ENCODE results near the gene MPDZ. TPM values are rescaled to one million over a fixed set of nuclear protein-coding genes. Genes with fewer than 3 reads are reported as not detected.
A peak's percentile ranks its signal among the peaks of the same experiment; 100 is the strongest.

MPDZ gene
- total RNA-seq, 4 donors from 2014 or later = 52.9 to 84.6 (median 78.5) TPM

DNA sequence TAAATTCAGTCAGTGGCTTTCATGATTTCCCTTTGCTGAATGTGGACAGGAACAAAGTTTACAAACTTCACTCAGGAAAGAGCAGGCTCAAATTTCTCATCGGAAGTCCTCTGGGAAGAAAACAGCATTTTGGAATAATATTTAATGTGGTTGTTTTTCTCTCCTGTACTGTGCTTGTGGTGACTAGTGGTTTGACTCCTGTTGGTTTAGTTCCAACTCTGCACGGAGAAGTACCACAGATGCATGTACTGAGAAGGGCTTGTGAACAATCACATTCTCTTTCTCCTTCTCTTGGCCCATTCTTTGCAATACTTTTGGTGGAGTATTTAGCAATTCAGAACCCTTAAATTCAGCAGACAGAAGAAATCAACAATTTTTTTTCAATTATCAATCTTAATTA is 13.3 kb downstream of the MPDZ start:
- Histone ChIP-seq H3K27ac (peak overlapping the region; percentile 51 to 64), H3K4me3 (no peak overlapping the region), H3K4me1 (no peaks in the 10 kb centered on the region), H3K9me3 (no peaks in the 10 kb centered on the region), H3K27me3 (no peaks in the 10 kb centered on the region), H3K36me3 (no peaks in the 10 kb centered on the region)
- TF ChIP-seq, protein P1, sequence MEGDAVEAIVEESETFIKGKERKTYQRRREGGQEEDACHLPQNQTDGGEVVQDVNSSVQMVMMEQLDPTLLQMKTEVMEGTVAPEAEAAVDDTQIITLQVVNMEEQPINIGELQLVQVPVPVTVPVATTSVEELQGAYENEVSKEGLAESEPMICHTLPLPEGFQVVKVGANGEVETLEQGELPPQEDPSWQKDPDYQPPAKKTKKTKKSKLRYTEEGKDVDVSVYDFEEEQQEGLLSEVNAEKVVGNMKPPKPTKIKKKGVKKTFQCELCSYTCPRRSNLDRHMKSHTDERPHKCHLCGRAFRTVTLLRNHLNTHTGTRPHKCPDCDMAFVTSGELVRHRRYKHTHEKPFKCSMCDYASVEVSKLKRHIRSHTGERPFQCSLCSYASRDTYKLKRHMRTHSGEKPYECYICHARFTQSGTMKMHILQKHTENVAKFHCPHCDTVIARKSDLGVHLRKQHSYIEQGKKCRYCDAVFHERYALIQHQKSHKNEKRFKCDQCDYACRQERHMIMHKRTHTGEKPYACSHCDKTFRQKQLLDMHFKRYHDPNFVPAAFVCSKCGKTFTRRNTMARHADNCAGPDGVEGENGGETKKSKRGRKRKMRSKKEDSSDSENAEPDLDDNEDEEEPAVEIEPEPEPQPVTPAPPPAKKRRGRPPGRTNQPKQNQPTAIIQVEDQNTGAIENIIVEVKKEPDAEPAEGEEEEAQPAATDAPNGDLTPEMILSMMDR (IDR thresholded peaks at IDR 0.05) = no peak
- no peak for TF ChIP-seq POLR2A (IDR thresholded peaks at IDR 0.05)
- intact Hi-C loops (cut with DNase I; ENCODE audit: low total_unique reads) = no loop called here
- DNase-seq = no peak

DNA sequence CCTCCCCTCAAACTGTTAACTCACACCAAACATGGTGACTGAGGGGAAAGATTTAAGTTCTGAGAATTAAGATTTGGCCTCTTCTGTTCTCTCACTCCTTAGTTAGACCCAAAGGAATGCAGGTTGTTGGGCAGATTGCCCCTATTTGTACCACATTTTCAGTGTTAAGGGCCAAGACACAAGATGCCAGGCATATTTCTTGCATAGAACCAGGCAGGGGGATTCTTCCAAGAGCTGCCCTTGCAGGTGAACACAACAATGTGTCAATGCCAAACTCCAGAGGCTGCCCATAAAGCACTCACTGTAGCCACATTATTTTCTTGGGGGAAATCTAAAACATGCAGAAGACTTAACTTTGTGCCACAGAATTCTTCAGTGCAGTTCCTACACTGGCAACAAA is 14.7 kb downstream of the MPDZ start:
- no peaks in the 10 kb centered on the region for H3K36me3 ChIP-seq
- H3K4me1 ChIP-seq = no peaks in the 10 kb centered on the region
- DNase-seq = no peak
- H3K9me3 ChIP-seq = no peaks in the 10 kb centered on the region
- TF ChIP-seq, protein P1 (IDR thresholded peaks at IDR 0.05) = no peak
- TF ChIP-seq POLR2A (IDR thresholded peaks at IDR 0.05) = no peak
- H3K27me3 ChIP-seq = no peaks in the 10 kb centered on the region
- H3K27ac ChIP-seq = peak overlapping the region in 1 of 2 donors; percentile 1
- H3K4me3 ChIP-seq = no peak overlapping the region
- intact Hi-C loops (cut with DNase I; ENCODE audit: low total_unique reads) = no loop called here

DNA sequence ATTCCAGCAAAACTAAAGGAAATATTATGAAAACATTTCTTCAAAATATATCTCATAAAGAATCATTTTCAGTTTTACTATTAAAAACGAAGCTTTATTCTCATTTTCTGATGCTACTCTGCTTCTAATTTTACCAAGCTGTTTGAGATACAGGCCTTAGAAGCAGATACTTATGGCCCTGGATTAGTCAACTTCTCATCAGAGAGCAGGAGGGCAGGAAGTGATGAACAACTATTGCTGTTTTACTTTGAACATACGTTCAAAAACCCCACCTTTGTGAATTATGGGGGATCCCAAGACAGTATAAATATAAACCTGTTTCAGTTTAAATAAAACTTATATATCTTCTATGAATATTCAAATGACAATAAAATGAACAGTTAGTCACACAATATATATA is 16.0 kb downstream of the MPDZ start:
- no peak for DNase-seq
- TF ChIP-seq, protein P1 (IDR thresholded peaks at IDR 0.05) = no peak
- TF ChIP-seq POLR2A (IDR thresholded peaks at IDR 0.05) = no peak
- H3K36me3 ChIP-seq = no peaks in the 10 kb centered on the region
- intact Hi-C loops (cut with DNase I; ENCODE audit: low total_unique reads) = no loop called here
- no peak overlapping the region for H3K4me3 ChIP-seq
- H3K9me3 ChIP-seq = no peaks in the 10 kb centered on the region
- H3K27ac ChIP-seq = no peak overlapping the region
- H3K4me1 ChIP-seq = no peaks in the 10 kb centered on the region
- no peaks in the 10 kb centered on the region for H3K27me3 ChIP-seq

DNA sequence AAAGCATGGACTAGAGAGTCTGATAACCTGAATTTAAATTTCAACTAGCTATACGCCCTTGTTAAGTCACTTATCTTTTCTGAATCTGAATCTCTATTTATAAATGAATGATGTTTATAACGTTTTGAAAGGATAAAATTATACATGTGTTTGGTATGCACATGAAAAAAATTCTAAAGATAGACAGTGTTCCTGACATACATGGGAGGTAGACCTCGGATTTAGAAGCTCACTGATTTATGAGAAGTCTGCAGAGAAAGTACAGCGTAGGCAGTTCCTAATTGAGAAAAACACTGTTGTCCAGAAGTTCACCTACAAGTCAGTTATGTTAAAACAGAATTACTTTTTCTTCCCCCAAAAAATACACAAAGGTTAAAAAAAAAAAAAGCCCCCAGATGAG is 26.6 kb downstream of the MPDZ start:
- H3K4me1 ChIP-seq = no peaks in the 10 kb centered on the region
- no peaks in the 10 kb centered on the region for H3K9me3 ChIP-seq
- DNase-seq = no peak
- H3K4me3 ChIP-seq = no peak overlapping the region
- H3K36me3 ChIP-seq = no peaks in the 10 kb centered on the region
- H3K27ac ChIP-seq = peak overlapping the region in 1 of 2 donors; percentile 54
- H3K27me3 ChIP-seq = no peaks in the 10 kb centered on the region
- no peak for TF ChIP-seq POLR2A (IDR thresholded peaks at IDR 0.05)
- TF ChIP-seq, protein P1 (IDR thresholded peaks at IDR 0.05) = no peak
- intact Hi-C loops (cut with DNase I; ENCODE audit: low total_unique reads) = no loop called here

DNA sequence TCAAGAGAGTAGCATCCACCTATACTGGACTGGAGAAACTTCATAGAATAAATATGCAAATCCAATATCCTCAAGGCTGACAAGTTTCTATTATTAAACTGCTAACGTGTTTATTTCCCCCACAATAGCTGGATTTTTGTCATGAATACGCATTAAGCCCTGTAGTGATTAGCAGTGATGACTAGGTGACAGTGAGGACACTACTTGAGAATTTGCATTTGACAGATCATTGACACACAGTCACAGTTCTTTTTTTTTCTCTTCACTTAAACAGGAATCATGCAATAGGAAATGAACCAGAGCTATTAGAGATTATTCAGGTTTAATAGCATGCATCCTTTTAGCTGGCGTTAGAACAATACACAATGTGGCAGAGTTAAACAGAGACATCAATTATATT is 35.3 kb downstream of the MPDZ start:
- TF ChIP-seq, protein P1 (IDR thresholded peaks at IDR 0.05) = no peak
- TF ChIP-seq POLR2A (IDR thresholded peaks at IDR 0.05) = no peak
- Histone ChIP-seq H3K4me1 (no peaks in the 10 kb centered on the region), H3K36me3 (no peaks in the 10 kb centered on the region), H3K9me3 (no peaks in the 10 kb centered on the region), H3K27ac (no peak overlapping the region), H3K27me3 (no peaks in the 10 kb centered on the region), H3K4me3 (no peak overlapping the region)
- DNase-seq = no peak
- intact Hi-C loops (cut with DNase I; ENCODE audit: low total_unique reads) = no loop called here
